NCI-H524 treated with DMSO at 0.1 percent for 48 hours (cell line): ENCODE measurements around the gene MACROH2A2.
"Not testable (repeated sequence)": the region's sequence is repeated elsewhere in the genome, so short reads cannot be mapped to it uniquely, and the experiment has no call there.

Source experiments
- DNase-seq: peaks from one replicate; lab custom pipeline; 2025; lab: John Stamatoyannopoulos, UW

Gene MACROH2A2

DNA sequence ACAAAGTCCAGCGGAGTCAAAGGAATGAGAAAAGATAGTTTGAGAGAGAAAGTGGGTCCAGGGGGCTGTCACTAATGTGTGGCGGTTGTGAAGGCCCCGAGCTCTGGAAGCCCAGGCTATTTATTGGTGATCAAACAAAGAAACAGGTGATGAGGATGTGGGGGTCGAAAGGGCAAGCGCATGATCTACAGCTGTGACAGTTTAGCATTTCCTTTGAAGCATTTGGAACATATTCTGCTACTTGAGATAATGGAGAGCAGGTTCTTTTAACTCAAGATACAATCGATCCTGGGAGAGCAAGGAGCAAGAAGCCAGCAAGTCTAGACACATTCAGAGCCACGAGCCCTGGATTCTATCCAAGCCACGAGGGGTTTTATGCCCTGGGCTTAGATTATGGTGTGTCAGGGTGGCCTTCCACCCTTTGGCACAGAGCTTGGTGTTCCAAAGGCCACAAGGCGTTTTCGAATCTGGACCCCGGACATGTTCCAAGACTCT, 48.5 kb downstream of the MACROH2A2 start:
- not testable (repeated sequence) for DNase-seq

DNA sequence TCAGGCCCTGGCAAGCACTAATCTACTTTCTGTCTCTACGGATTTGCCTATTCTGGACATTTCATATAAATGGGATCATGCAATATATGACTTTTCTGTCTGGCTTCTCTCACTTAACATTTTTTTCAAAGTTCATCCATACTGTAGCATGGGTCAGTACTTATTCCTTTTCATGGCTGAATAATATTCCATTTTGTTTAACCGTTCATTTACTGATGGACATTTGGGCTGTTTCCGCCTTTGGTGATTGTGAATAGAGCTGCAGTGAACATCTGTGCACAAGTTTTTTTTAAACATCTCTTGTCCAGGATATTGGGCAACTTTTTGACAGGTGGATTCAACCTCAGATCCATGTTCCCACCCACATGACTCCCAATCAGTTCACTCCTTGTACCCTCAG, 49.0 kb downstream of the MACROH2A2 start:
- DNase-seq: no peak

DNA sequence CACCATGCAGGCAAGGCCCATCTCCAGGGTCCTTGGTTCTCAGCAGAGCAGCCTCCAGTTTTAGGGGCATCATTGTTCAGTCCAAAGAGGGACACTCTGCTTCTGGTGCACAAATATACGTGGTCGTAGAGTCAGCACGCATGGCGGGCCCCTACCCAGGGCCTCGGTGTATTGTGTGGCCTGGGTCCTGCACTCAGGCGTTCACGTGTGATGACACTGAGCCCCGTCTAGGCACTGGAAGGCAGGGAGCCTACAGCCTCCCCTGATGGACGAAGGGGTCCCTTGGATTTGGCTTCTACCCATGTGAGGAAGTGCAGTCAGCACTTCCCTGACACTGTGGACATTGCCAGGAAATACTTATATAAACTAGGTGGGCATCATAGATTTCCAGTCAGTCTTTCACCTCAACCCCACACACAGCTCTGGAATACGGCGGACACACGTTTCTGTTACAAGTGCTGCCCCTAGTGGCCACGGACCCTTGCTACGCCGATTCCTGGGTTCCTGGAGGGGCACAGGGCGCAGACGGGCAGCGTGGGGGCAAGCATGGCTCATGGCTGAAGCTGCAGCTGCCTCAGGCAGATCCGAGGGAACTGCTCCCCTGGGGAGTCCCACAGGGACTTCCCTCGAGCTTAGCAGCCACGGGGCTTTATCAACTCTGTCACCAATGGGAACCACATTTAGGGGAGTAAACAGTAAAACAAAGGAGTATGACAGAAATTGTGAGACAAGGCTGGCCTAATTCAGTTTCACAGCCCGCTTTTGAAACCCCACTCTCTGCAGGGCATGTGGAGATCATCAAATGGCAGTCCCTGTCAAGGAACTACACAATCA, 54.5 kb downstream of the MACROH2A2 start:
- DNase-seq: no peak

DNA sequence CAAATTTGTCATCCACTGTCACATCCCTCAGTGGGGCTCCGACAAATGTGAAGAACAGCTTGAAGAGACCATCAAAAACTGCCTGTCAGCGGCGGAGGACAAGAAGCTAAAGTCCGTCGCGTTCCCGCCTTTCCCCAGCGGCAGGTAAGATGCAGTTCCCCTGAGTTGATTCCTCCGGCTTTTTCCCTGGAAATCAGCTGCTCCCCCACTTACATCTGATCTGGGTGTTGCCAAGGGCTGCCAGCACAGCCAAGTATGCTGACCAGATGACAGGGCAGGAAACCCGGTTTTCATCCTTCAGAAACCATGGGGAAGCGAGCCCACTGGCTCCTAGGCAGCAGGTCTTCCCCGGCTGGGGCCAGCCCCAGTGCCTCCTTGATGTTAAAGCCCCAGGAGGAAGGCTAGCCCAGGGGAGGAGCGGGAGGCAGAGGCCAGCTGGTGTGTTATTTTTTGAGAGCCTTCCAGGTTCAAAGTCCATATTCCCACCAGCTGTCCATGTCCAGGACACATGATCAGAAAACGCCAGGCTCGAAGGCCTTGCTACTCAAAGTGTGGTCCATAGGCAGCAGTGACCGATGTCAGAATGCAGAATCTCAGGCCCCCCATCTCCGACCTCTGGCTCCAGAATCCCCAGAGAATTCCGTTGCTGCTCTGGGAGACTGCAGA, 56.6 kb downstream of the MACROH2A2 start:
- DNase-seq: no peak

DNA sequence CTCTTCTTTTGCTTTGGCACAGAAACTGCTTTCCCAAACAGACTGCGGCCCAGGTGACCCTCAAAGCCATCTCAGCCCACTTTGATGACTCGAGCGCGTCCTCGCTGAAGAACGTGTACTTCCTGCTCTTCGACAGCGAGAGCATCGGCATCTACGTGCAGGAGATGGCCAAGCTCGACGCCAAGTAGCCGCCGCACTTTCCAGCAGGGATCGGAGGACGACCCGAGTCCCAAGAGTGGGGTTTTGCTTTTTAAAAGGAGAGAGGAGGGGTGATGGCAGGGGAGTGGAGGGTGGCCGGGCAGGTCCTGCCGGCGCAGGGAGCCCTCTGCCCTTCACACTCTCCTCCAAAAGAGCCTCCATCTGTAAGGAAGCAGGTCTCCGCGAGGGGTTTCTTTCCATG, 58.9 kb downstream of the MACROH2A2 start:
- DNase-seq: no peak

DNA sequence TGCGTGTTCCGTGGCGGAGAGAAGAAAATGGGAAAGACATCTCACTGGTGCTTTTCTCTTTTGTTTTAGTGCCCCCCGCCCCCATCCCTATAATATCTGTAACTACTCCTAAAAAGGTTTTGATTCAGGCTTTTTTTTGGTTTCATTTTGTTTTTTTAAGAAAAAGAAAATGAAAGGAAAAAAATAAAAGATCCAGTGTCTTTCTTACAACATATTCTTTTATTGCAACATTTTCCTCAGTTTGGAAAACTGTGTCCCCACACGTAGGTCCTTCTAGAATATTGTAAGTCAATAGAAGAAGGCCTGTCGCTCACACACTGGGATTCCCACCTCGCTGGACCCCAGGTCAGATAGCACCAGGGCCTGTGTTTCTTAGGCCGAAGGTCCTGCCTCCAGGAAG, 59.4 kb downstream of the MACROH2A2 start:
- DNase-seq: no peak

DNA sequence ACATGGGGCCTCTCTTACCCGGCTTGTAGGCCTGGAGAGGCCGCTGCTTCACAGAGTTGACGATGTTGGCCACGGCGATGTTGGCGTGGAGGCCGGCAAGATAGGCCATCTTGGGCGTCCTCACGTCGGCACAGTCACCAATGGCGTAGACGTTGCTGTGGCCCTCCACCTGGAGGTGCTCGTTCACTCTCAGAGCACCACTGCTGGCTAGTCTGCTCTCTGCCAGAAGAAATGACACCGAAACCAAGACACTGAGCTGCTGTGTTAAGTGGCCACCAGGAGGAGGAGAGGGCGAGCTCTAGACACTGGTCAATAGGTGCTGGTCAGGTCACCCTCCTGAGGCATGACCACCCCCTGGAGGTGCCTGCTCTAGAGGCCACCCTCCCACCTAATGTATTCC, 62.3 kb downstream of the MACROH2A2 start:
- no peak for DNase-seq

DNA sequence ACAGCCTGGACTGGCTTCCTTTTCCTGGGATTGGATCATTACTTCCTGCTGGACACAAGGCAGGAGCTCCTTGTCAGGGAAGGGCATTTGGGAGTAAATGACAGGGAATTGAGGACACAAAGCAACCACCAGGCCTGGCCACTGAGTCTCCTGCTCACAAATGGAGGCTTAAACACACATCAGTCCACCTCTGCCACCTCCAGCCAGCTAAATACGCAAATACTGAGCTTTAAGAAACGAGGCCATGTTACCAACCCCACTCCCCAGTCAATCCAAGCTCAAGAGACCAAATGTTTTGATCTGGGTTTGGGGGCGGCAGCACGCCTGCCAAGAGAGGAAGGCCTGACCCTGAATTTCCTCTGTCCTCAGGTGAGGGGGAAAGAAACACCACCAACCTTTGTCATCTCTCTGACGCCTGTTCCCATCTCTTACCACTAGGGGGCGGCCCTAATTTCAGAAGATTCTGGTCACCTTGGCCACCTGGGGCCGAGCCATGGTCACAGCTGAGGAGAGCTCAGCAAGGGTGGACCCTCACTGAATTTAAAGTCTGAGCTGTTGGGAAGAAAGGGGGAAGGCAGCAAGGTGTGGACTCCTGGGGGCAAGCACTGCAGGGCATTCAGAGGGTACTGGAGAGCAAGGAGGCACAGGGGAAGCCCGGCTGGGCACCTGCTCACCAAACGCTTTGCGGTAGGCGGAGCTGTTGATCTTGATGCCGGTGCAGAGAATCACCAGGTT, 63.5 kb downstream of the MACROH2A2 start:
- DNase-seq: no peak

DNA sequence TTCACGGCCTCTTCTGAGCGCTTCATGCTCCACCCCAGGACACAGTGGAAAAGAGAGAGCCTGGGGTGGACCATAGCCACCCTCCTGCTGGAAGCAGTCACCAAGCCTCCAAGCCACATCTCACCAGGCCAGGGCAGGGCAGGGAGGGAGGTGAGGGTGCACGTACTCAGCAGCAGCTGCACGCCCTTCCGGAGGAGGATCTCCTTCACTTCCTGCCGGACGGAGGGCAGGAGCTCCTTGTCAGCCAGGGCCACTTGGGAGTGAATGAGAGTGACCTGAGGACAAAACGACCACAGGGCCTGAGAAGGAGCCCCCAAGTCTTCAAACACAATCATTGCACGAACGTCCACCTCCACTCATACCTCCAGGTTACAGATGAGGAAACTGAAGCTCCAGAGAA, 65.0 kb downstream of the MACROH2A2 start:
- no peak for DNase-seq

DNA sequence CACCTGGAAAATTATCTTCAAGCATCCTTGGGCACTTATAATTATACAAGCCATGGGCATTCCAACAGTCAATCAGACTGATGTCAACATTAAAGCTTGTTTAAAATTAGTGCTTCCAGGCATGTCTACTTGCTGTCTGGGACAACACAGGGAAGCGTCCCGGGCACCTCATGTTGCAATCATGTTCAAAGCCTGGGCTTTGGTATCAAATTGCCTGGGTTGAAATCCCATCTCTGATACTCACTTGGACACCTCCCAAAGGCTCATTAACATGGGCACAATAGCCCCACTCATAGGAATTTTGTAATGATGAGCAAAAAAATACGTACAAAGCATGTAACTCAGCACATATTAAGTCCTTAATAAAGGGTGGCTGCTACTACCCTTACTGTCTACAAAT, 65.5 kb downstream of the MACROH2A2 start:
- no peak for DNase-seq

DNA sequence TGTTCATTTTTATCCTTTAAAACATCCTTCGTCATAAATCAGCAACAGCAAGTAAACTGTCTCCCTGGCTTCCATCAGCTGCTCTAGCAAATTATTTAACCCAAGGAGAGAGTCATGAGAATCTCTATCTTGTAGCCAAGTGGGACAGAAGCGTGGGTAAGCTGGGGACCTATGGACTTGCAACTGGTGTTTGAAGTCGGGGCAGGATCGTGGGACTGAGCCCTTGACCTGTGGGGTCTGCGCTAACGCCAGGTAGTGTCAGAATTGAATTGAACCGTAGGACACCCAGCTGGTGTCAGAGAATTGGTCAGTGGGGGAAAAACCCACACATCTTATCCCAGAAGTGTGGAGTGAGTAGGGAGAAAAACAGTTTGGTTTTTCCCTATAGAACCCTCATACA, 66.6 kb downstream of the MACROH2A2 start:
- no peak for DNase-seq

DNA sequence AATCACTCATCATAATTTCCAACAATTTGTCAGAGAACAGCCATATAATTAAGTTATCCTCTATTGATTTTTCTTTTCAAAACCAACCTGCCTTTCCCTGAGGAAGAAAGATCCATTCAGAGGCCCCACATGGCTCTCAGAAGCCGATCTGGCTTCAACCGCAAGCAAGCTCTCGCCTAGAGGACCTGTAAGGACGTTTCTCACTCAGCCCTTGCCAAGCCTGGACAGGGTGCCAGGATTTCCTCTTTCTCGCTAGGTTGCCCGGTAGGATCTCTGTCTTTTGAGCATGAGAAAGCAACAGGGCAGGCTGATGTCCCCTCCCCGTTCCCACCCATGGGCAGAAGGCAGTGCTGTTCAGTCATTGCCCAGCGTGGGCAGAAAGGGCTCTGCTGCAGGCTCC, 67.0 kb downstream of the MACROH2A2 start:
- no peak for DNase-seq

DNA sequence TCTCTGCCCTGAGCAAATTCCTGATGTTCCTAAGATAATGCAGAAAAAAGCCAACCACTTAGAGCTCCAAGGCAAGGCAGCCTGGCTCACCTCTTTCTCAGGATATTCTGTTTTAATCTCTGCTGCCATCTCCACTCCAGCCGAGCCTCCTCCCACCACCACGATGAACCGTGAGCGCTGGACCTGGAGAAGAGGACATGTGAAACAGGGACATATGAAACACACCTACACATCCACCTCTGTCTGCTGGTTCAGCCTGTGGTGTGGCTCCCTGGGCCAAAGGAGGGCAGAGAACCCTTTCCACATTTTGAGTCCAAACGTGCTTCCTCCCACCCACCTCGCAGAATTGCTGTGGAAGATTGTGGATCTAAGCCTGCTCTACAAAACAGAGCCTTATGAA, 67.8 kb downstream of the MACROH2A2 start:
- no peak for DNase-seq

DNA sequence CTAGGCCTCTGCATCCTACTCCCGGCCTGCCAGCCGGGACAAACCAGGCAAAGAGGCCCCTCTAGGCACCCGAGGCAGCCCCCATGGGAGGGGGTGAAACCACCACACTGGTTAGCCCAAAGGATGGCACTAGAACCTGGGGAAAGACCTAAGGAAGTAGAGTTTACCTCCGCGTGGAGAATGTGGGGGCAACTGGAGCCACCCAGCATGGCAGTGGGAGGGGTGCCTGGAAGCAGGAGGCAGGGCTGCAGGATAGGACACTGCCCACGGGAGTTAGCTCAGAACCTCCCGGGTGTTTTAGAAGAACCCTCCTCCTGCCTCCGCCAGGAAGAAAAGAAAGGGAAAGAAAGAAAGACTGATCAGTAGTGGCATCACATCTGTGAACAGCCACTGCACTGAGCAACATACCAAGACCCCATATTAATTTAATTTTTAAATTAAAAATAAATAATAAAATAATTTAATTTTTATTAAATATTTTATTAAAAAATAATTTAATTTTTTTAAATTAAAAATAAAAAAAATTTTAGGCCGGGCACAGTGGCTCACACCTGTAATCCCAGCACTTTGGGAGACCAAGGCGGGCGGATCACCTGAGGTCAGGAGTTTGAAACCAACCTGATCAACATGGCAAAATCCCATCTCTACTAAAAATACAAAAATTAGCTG, 68.8 kb downstream of the MACROH2A2 start:
- DNase-seq: no peak

DNA sequence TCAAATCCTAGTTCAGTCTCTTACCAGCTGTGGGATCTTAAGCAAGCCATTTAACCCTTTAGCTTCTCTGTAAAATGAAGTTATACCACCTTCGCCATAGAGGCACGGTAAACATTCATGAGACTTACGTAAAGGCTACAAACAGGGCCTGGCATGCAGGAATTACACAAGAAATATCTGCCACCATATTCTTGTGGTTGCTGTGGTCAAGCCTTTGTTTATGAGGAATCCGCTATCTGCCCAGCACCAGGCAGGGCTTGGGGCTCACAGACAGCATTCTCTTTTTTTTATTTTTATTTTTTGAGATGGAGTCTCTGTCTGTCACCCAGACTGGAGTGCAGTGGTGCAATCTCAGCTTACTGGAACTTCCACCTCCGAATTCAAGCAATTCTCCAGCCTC, 70.1 kb downstream of the MACROH2A2 start:
- DNase-seq: no peak

DNA sequence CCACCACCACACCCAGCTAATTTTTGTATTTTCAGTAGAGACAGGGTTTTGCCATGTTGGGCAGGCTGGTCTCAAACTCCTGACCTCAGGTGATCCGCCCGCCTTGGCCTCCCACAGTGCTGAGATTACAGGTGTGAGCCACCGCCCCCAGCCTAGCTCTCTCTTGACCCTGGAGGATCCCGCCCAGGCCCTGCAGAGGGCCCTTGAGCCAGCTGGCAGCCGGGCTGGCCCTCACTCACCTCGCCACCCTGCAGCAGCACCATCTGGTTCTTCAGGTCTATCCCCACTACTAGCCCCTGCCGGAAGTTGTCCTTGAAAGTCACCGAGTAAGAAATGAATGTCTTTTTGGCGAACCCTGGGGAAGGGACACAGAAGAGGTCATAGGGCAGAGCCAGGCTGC, 70.5 kb downstream of the MACROH2A2 start:
- not testable (repeated sequence) for DNase-seq

DNA sequence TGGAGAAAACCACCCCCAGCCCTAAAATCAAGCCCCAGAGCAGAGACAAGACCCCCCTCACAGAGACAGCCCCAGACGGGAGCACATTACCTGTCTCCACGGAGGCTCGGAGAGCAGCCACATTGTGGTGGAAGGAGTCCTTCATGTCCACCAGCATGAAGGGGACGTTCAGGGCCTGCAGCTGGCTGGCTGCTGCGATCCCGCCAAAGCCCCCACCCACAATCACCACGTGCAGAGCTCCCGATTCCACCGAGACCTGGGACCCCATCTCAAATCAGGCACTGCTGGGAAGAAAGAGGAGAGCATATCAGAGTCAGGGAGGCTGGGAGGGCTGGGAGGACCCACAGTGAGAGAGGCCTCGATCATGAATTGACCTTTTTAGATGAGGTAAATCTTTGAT, 71.2 kb downstream of the MACROH2A2 start:
- no peak for DNase-seq

DNA sequence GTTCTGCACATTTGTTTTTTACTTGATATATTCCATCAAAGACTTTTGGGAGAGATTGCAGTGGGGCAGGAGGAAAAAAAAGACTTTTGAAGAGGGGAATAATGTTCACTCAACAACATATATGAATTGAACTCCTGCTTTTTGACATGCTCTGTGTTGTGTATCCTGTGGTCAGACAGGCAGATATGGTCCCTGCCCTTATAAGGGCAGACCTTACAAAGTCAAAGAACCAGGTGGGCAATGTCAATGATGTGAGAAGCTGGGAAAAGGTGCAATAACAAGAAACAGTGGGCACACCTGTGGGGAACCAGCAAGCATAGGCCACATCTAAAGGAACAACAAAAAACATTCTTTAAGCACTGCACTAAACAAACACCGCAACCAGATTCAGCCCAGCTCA, 71.8 kb downstream of the MACROH2A2 start:
- no peak for DNase-seq

DNA sequence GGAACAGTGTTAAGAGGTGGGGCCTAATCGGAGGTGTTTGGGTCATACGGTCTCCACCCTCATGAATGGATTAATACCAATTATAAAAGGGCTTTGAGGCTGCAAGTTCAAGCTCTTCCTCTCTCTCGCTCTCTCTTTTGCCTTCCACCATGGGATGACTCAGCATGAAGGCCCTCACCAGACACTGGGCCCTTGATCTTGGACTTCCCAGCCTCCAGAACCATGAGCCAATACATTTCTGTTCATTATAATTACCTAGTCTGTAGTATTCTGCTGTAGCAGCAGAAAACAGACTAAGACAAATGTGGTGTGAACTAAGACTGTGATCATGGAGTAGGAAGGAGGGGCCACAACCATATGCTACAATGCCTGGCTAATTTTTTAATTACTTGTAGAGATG, 72.3 kb downstream of the MACROH2A2 start:
- DNase-seq: no peak

DNA sequence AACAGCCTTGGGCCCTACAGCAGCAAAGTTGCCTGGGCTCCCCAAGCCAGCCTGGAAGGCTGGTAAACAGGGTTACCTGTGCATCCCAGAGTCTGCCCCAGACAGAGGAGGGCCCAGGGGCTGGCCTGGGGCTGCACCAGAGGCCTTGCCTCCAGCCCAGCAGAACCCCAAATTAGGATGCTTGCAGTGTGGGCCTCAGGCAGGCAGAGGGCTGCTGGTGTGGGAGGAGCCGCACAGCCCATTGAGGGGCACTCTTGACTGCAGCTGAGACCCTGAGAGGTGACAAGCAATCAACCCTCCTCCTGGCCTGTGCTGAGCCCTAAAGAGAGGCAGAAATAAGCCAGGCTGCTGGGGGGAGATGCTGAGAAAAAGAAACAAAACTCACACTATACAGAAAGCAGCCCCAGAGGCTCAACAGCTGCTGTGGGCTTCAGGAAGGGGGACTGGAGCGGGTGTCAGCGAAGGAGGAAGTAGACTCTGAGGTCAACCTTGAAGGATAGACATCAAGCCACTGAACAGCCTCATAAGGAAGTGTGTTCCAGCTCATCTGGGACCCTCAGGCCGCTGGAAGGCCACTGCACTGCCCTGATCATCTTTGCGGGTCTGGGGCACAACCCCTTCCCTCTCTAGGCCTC, 73.4 kb downstream of the MACROH2A2 start:
- no peak for DNase-seq

DNA sequence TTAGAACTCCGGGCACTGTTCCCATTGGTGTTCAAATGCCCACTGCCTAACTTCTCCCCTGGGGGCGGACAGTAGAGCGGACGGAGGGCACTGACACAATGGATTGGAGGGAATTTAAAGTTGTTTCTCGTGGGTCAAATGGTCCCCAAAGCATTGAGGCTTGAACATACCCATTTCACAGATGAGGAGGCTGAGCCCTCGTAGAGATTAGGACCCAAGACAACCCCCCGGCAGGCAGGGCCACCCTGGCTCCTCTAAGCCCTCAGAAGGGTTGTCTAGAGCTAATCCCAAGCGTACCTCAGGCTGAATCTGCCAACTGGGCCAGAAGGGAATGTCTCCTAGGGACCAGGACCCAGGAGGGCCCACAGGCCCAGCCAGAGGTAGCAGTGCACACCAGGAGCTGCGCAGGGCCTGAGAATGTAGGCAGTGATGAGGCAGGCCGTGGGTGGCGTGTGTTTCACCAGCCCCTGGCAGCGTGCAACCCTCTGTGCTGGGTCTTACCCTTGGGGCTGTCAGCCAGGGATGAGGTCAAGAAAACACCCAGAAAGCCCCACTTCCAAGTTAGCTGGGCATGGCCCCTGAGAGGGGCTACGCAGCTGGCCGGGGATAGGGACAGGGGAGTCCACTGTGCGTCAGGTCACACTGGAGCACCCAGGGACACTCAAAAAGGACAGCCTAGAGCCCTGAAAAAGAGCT, 74.2 kb downstream of the MACROH2A2 start:
- DNase-seq: no peak
